Right ventricle myocardium inferior (tissue), 1 donor: ENCODE measurements around the gene GNPDA1. TPM values are rescaled to one million over a fixed set of nuclear protein-coding genes. Genes with fewer than 3 reads are reported as not detected.

Experiments used
- ATAC-seq: fragments of 200-7000 bp; cut with Tn5 transposase; one replicate; pipeline ENCODE4 v1.9.1; 2020; ENCODE audit warnings: mild to moderate bottlenecking, moderate library complexity
- DNase-seq: peaks from one replicate; pipeline ENCODE4 v3.0.0; 2021; ENCODE audit errors: missing footprints
- intact Hi-C: fragments of 100-400 bp; cut with DNase I; formaldehyde crosslinking; loops from one replicate; pipeline ENCODE4 v1.11.0; 2022
- total RNA-seq: library from RNA; stranded (reverse); fragmentation: NEBNext Ultra II Directional; extraction: Animal tissue kit (Norgen Biotek cat#: 25700); gene quantifications from one replicate; pipeline ENCODE4 v1.2.1, GENCODE V29; 2021
- donor health status: DM: no; HTN: yes; CAD: no; lungs with severe emphysema.

Gene GNPDA1
- total RNA-seq, 1 donor from 2014 or later, result 25.2 TPM

GRCh38 chr5:142003266-142003800 is 9.5 kb downstream of the GNPDA1 start:
- intact Hi-C loops, result loop anchor here (10.0 kb wide), 1 partner anchor 541 kb away; no protein-coding TSS in a partner anchor
- no peak for DNase-seq
- ATAC-seq, result no peak

GRCh38 chr5:142000704-142001484 is 11.9 kb downstream of the GNPDA1 start:
- ATAC-seq (no peak), DNase-seq (no peak)
- intact Hi-C loops, result loop anchor here (10.0 kb wide), 1 partner anchor 544 kb away; no protein-coding TSS in a partner anchor

- ATAC-seq (no peak), DNase-seq (no peak)
- intact Hi-C loops, result loop anchor here (10.0 kb wide), 1 partner anchor 545 kb away; no protein-coding TSS in a partner anchor
Observed at GRCh38 chr5:142000173-142000572, 12.7 kb downstream of the GNPDA1 start.

- intact Hi-C loops, result no loop called here
- ATAC-seq (no peak), DNase-seq (no peak)
Observed at GRCh38 chr5:141997358-141997960, 15.4 kb downstream of the GNPDA1 start.

GRCh38 chr5:141995656-141996055 is 17.2 kb downstream of the GNPDA1 start:
- ATAC-seq (no peak), DNase-seq (no peak)
- intact Hi-C loops, result no loop called here

GRCh38 chr5:141994511-141995136 is 18.2 kb downstream of the GNPDA1 start:
- no peak for DNase-seq
- no peak for ATAC-seq
- intact Hi-C loops, result no loop called here

GRCh38 chr5:141992349-141992963 is 20.4 kb downstream of the GNPDA1 start:
- ATAC-seq (peak; percentile 64), DNase-seq (no peak)
- intact Hi-C loops, result loop anchor here (1.0 to 2.0 kb wide), 2 partner anchors 22 to 152 kb away; no protein-coding TSS in a partner anchor

- intact Hi-C loops, result no loop called here
- no peak for DNase-seq
- ATAC-seq, result no peak
Observed at GRCh38 chr5:141989720-141990119, 23.1 kb downstream of the GNPDA1 start.

- intact Hi-C loops, result no loop called here
- ATAC-seq, result no peak
- no peak for DNase-seq
Observed at GRCh38 chr5:141986072-141986471, 26.8 kb downstream of the GNPDA1 start.

GRCh38 chr5:141982626-141983025 is 30.2 kb downstream of the GNPDA1 start:
- DNase-seq (no peak), ATAC-seq (no peak)
- intact Hi-C loops, result no loop called here

- DNase-seq, result no peak
- no peak for ATAC-seq
- intact Hi-C loops, result no loop called here
Observed at GRCh38 chr5:141978389-141978788, 34.4 kb downstream of the GNPDA1 start.

GRCh38 chr5:141976176-141976575 is 36.7 kb downstream of the GNPDA1 start:
- ATAC-seq (no peak), DNase-seq (no peak)
- intact Hi-C loops, result no loop called here

- intact Hi-C loops, result no loop called here
- no peak for ATAC-seq
- no peak for DNase-seq
Observed at GRCh38 chr5:141973871-141974595, 38.8 kb downstream of the GNPDA1 start.

GRCh38 chr5:141969783-141970771 is 42.8 kb downstream of the GNPDA1 start:
- intact Hi-C loops, result no loop called here
- ATAC-seq (no peak), DNase-seq (no peak)

GRCh38 chr5:141968914-141969608 is 43.8 kb downstream of the GNPDA1 start, which contains the start of gene RNF14:
Gene RNF14 (plus strand): TSS chr5:141969105. CDS start chr5:141973589, 4,484 bp downstream.
- ATAC-seq, result peak; percentile 98
- intact Hi-C loops, result no loop called here
- DNase-seq, result peak; percentile 99

GRCh38 chr5:141966963-141967333 is 45.9 kb downstream of the GNPDA1 start:
- ATAC-seq (no peak), DNase-seq (no peak)
- intact Hi-C loops, result no loop called here
